KBM-7 (cell line): ENCODE data around the gene MYO5C.
A peak's percentile ranks its signal among the peaks of the same experiment; 100 is the strongest.

ENCODE experiments used
- DNase-seq: peaks from one replicate; pipeline ENCODE4 v3.0.0-alpha.2; 2015
- in situ Hi-C: fragments of 300-500 bp; cut with MboI; formaldehyde crosslinking; loops from 2 replicates; pipeline ENCODE4 v1.14.3; 2020; ENCODE audit warnings: low sequenced_read_pairs, low pct_unique_long_range_greater_than_20kb, mixed read lengths

The MYO5C gene, protein sequence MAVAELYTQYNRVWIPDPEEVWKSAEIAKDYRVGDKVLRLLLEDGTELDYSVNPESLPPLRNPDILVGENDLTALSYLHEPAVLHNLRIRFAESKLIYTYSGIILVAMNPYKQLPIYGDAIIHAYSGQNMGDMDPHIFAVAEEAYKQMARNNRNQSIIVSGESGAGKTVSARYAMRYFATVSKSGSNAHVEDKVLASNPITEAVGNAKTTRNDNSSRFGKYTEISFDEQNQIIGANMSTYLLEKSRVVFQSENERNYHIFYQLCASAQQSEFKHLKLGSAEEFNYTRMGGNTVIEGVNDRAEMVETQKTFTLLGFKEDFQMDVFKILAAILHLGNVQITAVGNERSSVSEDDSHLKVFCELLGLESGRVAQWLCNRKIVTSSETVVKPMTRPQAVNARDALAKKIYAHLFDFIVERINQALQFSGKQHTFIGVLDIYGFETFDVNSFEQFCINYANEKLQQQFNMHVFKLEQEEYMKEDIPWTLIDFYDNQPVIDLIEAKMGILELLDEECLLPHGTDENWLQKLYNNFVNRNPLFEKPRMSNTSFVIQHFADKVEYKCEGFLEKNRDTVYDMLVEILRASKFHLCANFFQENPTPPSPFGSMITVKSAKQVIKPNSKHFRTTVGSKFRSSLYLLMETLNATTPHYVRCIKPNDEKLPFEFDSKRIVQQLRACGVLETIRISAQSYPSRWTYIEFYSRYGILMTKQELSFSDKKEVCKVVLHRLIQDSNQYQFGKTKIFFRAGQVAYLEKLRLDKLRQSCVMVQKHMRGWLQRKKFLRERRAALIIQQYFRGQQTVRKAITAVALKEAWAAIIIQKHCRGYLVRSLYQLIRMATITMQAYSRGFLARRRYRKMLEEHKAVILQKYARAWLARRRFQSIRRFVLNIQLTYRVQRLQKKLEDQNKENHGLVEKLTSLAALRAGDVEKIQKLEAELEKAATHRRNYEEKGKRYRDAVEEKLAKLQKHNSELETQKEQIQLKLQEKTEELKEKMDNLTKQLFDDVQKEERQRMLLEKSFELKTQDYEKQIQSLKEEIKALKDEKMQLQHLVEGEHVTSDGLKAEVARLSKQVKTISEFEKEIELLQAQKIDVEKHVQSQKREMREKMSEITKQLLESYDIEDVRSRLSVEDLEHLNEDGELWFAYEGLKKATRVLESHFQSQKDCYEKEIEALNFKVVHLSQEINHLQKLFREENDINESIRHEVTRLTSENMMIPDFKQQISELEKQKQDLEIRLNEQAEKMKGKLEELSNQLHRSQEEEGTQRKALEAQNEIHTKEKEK (N-terminal part only)

DNA sequence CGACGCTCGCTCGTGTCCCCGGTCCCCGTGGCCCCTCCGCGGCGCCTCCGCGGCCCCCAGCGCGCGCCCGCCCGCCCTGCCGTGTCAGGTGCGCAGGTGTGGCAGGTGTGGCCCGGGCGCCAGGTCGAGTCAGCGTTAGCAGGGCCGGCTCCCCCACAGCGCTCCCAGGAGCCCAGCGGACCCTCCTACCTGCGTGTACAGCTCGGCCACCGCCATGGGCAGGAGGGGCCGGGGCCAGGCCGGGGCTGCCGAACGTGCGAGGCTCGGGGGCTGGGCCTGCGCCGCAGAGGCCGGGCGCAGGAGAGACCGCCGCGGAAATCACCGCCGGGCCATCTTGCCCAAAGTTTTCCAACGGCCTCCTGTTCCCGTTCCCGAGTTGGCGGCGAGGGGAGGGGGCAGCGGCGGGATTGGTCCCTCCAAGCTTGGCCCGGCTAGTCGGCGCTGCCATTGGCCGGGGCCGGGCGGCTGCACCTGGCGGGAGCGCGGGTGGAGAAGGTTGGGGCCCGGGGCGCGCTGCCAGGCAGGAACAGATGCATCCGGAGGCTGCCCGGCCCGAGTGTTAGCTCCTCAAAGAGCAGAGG is at the start of gene MYO5C:
Gene MYO5C, minus strand, starts transcription at position 384 of the 581 bp plus-strand sequence. Its CDS starts 168 bp downstream, at position 216.
- in situ Hi-C loops, result no loop called here
- DNase-seq, result peak; percentile 75

DNA sequence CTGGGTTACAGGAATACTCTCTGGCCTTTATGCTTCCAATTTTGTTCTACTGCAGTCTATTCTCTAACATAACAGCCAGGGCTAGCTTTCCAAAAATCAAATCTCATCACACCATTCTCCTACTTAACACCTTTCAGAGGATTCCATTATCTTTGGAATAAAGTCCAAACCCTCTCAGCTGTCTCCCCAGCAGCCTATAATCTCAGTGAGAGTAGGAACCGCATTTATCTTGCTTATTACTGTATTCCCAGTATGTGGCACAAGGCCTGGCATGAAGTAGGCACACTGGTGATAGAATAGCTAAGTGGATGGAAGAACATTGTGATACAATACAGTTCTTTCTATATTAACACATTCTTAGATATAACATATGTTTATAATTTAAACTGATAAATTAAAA is 49.0 kb upstream of the MYO5C start:
- in situ Hi-C loops, result no loop called here
- no peak for DNase-seq

DNA sequence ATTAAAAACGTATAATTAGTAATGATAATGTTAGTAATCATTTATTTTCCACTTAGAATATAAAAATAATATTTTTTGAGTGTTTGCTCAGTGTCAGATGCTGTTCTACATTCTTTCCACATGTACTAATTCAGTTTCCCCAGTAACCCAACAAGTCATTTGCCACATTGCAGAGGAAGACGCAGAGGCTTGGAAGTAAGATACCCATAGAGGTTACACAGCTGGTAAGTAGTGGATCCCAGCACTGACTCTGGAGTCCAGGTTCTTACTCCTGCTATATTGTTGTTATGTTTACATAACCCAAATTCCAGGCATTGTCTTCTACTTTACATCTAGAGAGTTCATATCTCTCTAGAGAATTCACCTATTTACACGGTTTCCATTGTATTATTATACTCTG is 48.2 kb upstream of the MYO5C start:
- in situ Hi-C loops, result no loop called here
- DNase-seq, result no peak

DNA sequence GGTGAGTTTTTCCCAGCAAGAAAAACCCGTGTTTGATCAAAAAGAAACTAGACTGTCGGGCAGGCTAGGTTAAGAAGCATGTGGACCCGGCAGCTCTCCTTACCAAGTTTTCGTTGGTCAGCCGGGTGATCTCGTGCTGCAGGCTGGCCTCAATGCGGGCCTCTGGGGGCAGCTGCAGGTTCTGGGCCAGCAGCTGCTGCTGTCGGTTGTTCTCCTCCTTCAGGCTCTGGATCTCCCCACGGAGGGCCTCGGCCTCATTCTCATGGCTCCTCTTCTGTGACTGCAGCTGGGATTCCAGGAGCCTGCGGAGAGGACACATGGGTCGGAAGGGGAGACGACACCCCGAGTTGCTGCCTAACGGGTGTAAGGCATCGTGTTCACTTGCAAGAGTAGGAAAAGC is 44.5 kb upstream of the MYO5C start:
- no peak for DNase-seq
- in situ Hi-C loops, result no loop called here

DNA sequence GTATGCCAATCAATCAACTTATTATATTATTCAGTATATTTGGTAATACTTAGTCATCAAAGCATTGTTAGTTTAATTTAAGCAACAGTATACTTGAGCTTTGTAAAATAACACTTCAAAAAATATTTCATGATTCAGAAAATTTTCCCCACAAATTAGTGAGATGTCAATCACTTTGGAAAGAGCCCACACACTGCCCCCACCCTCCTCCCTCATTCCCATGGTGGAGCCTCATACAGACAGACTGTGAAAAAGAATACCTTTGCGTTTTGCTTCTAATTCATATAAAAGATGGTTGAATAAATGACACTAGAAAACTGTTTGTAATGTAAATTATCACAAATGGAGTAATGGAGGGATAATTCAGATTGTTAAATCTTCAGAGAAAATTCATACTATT is 43.3 kb upstream of the MYO5C start:
- in situ Hi-C loops, result no loop called here
- no peak for DNase-seq

DNA sequence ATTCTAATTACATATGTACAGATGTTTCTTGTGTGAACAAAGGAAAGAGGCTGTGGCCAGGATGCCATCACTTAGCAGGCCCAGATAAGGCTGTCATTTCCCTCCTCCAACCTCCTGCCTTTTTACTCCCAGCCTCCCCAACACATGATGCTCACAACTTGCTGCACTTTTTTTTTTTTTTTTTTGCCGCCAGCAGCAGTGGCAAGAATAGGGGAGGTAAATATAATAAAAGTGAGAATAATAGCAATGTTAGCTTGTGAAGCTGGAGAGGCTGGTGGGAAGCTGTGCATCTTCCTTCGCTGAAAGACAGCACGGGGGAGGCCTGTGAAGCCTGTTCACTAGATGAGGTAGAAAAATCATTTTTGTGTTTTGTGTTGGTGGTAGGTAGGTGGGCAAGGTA is 42.5 kb upstream of the MYO5C start:
- in situ Hi-C loops, result no loop called here
- no peak for DNase-seq

DNA sequence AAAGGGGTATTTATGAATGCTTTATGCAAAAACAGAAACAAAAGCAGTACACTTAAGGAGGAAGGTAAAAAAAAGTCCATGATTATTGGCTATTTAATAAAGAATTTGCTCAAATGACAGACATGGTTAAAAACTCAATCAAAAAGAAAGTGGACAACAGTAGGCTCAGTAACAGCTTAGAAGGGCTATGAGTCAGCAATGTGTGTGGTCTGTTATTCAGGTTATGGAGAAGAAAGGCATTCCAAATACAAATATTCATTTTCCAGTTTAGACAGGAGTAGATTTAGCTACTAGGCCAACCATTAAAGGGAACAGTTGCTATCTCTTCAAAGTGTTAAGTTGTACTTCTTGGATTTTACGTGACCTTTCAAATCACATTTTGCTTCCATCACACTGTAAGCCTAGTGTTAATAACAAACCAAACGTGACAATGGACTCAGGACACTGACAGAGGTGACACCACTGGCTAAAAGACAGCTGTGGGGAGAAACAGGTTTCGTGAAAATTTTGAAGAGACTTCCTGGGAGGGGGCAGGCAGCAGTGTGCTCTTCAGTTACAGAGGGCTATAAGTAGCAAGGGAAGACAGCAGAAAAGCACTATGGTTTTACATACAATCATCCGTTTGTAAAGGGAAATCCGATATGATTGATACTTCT is 41.7 kb upstream of the MYO5C start:
- no peak for DNase-seq
- in situ Hi-C loops, result no loop called here

DNA sequence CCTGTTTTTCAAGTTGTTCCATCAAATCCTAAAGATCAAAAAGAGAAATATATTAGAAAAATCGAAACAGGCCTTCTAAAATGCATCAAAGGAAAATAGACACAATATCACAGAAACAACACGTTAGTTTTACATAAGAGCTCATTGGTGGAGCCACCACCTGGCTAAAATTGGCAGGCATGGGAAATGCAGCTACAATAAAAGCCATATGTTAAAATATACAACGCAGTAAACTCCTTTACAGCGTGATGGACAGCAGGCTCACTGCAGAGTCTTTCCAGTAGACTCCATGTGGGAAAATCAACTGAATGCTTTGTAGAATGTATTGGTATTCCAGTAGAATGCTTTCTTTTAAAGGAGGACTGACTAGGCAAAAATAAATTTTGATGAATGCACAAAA is 40.9 kb upstream of the MYO5C start:
- in situ Hi-C loops, result no loop called here
- DNase-seq, result no peak

DNA sequence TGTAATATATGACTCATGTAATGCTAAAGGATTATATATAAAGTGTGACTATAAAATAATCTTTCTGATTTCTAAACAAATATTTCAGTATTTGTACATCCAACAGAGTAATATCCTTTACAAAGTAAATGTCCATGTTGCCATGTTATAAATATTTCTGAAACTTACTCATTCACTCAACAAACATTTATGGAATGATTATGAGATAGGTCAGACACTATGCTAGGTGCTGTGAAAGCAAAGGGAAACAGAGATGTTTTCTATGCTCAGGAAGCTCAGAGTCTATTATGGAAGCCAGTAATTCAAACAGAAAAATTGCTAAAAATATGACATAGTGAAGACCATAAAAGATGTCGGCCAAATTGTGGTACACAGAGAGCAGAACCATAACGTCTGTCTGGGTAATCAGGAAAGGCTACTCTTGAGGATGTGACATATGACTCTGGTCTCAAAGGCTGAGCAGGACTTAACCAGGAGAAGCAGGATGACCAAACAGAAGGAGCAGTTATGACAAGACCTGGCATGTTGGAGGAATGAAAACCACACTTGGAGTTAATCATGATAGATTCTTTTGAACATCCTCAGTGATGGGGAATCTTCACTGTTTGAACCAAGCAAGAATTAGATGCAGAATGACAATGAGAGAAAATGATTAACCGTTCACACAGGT is 39.0 kb upstream of the MYO5C start:
- DNase-seq, result no peak
- in situ Hi-C loops, result no loop called here

DNA sequence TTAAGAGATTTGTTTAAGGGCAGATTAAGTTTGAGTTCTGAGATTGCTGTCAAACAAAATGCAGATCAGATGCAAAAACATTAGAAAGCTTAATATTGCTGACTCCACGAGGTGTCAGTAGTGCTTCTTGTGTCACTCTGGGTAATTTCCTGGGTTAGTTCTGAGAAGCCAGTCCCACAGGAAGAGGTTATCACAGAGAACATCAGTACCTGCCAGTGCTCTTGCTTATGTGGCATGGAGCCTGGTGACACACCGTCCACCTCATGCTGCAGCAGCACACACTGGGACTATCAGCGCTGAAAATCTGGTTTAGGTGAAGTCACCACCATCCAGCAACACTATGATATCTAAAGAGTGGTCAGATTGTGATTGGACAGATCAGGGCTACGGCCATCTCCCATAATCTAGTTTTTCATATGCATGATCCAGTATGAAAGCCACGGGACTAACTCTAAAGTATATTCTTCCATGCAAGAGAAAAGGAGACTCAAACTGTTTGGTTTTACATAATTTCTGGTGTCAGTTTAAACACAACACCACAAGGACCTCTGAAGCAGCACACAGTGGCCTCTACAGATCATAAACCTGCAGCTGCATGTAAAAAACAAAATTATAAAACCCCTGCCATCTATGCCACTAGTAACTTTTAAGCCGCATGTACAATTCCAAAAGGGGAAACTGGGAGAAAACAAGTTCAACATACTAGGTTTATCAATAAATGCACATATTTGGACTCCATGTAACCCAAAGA is 36.1 kb upstream of the MYO5C start:
- DNase-seq, result peak; percentile 73

DNA sequence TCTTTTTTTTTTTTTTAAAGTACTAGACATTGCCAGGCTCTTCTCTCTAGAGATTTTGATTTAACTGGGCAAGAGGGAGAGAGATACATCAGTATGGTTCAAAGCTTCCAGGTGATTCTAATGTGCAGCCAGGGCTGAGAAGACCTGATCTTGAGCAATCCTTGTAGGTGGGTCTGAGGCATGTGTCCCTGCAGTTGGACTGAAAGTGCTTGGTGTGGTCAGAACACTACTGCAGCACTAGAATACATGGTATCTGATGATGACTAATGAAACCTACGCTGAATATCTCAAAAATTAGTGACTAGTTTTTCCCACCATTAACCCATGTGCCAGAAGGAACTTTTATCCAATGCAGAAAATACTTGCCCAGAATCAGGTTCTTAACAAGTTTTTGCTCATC is 34.4 kb upstream of the MYO5C start:
- in situ Hi-C loops, result no loop called here
- DNase-seq, result no peak

More for the DNA sequence above, 36.1 kb upstream of the MYO5C start:
- in situ Hi-C loops, result no loop called here

DNA sequence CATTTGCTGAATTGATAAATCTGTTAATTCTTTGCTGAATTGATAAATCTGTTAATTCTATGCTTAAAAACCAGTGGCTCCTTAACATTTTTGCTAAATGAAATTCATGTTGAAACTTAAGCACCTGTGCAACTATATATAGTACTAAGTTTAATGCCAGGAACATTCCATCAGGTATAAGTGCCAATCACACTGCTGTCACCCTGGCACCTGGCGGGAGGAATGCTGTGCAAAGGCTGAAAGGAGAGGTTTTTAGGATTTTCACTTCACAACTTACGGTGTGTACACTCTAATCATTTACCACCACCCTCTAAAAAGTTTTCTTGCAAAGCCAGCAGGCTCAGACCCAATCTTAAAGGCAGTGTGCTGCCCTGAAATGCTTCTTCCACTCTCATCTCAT is 33.5 kb upstream of the MYO5C start:
- in situ Hi-C loops, result no loop called here
- DNase-seq, result no peak

DNA sequence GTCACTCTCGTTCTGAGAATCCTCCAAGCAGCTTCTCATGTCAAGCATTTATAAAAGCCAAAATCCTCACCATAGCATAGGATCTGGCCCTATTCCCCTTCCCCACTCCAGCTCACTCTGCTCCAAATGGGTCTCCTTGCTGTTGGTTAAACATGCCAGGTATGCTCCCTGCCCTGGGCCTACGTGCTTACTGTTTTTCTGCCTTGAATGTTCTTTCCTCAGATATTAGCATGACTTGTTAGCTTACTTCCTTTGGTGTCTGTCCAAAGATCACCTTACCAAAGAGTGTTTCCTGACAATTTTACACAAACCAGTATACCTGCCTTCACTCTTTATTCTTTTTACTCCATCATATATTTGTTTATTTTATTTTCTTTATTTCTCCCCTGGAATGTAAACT is 33.1 kb upstream of the MYO5C start:
- in situ Hi-C loops, result no loop called here
- DNase-seq, result no peak

DNA sequence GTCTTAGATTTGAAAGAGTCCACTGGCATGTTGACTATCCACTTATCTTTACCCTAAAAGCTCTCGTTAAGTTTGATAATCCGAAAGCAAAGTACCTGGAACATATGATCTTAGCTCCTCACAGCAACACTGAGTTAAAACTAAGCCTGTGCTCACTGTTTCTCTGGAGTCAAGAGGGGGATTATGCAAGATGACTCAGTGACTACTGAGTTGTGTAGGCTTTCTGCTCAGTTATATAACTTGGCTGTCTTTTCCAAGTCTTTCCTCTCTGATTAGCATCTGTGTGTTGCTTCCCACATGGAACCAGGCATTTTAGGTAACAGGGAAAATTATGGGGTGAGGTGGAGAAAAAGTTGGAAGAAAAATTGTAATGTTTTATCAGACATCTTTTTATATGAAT is 31.2 kb upstream of the MYO5C start:
- in situ Hi-C loops, result no loop called here
- no peak for DNase-seq

DNA sequence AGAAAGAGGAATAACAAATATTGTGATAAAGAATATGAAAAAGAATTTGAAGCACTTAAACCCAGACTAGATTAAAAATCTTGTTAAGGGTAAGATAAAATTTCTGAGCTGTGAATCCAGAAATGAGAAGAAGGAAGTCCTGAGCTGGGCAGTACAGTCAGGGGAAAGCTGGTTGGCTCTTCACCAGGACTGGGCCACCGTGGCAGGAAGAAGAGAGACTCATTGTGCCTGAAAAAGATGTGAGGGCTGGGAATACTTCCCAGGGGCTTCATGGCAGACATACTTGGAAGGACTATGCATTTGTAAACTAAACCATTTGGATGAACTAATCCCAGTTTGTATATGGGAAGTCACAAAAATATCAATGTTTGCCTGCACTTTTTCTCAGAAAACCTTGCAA is 28.5 kb upstream of the MYO5C start:
- no peak for DNase-seq
- in situ Hi-C loops, result no loop called here

DNA sequence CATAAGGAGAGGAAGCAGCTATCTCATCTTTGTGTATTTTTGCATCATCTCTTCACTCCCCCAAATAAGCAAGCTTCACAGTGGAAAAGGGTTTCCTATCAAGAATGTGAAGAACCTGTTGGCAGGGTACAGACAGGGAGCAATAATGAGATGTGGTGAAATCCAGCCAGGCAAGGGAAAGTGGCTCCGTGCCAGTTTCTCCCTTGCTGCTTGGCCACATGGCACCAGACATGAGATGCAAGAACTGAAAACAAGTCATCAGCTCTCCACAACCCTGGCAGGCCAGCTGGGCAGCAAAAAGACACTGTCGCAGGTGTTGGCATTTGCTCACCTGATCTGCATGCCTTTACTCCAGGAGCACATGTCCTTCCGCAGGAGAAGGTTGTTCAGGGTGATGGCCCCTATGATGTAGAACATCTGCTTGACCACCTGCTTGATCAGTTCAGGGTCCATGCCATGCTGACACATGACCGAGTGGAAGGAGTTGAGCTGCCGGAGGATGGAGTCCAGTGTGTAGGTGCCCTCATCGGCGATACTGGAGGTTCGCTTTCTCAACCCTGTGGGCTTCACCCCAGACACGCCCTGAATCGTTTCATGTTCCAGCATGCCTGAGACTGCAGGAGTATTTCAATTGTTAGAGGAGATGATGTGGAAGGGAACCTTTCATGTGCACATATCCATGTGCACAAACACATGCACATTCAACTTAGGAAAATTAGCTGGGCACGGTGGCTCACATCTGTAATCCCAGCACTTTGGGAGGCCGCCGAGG is 23.3 kb upstream of the MYO5C start:
- DNase-seq, result no peak
- in situ Hi-C loops, result no loop called here

DNA sequence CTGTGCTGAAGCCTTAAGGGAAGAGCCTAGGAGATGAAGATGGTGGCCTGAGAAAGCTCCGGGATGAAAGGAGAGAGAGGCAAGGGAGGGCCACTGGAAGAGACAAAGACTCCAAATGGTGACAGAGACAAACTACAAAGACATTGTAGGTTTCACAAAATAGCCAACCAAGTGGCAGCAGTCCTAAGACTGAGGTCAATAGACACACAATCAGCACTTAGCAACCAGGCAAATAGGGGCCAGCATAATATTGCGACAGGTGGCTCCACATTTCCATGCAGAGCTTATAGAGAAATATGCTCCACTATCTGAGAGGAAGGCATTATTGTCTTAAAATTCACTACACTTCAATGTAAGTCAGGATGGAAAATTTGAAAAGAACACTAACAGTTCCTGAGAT is 22.1 kb upstream of the MYO5C start:
- no peak for DNase-seq

More for the DNA sequence above, 22.1 kb upstream of the MYO5C start:
- in situ Hi-C loops, result no loop called here
